Left renal pelvis (tissue), 4 donors: ENCODE data around the gene KIF9. TPM values are rescaled to one million over a fixed set of nuclear protein-coding genes. Genes with fewer than 3 reads are reported as not detected.
"Not testable (repeated sequence)": the region's sequence is repeated elsewhere in the genome, so short reads cannot be mapped to it uniquely, and the experiment has no call there.

Source experiments
- DNase-seq, 4 donors: peaks; one replicate each; pipeline ENCODE4 v3.0.0-alpha.2; 2013; ENCODE audit warnings: low read depth in 4 of 4, low spot score in 3 of 4
- polyA plus RNA-seq, 4 donors: library from polyadenylated mRNA; unstranded; fragments of 120-200 nt; gene quantifications; one replicate each; pipeline ENCODE4 v1.2.1, GENCODE V29; 2013; ENCODE audit not compliant: insufficient read length in 4 of 4

The KIF9 gene
- polyA plus RNA-seq, 4 donors: 7.6 to 23.5 (median 21.9) TPM

DNA sequence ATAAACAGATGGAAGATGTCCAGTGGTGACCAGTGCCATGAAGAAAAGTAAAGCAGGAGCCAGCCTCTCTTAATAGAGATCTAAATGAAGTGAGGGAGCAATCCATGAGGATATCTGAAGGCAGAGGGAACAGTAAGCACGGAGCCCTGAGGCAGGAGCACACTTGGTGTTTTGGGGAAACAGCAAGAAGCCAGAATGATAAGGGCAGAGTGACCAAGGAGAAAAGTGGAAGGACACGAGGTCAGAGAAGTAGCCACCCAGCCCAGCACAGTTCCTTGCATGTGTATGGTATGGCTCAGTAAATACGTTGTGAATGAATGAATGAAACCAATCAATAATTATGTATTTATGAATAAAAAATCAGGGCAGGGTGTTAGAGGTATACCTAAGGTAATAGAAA, 11.8 kb upstream of the KIF9 start:
- no peak for DNase-seq

DNA sequence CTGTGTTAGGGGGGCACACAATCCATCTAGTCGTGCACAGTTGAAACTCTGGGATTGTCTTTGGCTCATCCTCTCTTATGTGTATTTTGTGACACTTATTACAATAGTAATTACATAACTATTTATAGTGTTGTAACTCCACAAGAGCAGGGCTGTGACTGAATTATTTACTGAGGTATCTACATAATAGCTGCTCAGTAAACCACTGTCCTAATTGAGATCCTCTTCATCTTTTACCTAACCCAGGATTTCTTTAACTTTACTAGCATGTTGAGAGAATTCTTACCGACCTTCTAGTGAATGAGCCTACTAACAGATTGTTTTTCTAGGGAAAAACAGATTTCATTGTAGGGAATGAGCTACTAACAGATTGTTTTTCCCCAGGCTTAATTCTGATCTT, 11.2 kb upstream of the KIF9 start:
- no peak for DNase-seq

DNA sequence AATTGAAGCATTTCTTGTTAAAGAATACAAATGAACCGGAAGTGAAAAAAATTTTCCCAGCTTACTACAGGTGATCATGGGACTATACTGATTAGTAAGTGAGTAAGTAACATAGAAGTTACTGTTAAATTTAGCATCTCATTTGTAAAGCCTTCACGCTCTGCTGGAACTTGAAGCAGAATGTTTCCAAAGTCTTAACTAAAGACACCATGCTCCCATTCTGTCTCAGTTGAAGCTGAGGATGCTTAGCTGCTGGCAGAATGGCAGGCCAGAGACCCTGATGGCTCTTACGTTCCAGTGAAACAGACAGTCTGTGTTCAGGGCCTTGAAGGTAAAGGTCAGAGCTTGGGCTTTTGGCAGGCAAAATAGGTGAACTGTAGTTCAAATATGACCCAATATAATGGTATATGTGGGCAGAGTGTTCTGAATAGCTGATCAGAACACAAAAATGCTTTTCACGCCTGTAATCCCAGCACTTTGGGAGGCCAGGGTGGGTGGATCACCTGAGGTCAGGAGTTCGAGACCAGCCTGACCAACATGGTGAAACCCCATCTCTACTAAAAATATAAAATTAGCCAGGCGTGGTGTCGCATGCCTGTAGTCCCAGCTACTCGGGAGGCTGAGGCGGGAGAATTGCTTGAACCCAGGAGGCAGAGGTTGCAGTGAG, 9.3 kb upstream of the KIF9 start:
- not testable (repeated sequence) for DNase-seq

- DNase-seq: no peak
These were observed 8.7 kb upstream of the KIF9 start for GRCh38 chr3:47291158-47291753.

DNA sequence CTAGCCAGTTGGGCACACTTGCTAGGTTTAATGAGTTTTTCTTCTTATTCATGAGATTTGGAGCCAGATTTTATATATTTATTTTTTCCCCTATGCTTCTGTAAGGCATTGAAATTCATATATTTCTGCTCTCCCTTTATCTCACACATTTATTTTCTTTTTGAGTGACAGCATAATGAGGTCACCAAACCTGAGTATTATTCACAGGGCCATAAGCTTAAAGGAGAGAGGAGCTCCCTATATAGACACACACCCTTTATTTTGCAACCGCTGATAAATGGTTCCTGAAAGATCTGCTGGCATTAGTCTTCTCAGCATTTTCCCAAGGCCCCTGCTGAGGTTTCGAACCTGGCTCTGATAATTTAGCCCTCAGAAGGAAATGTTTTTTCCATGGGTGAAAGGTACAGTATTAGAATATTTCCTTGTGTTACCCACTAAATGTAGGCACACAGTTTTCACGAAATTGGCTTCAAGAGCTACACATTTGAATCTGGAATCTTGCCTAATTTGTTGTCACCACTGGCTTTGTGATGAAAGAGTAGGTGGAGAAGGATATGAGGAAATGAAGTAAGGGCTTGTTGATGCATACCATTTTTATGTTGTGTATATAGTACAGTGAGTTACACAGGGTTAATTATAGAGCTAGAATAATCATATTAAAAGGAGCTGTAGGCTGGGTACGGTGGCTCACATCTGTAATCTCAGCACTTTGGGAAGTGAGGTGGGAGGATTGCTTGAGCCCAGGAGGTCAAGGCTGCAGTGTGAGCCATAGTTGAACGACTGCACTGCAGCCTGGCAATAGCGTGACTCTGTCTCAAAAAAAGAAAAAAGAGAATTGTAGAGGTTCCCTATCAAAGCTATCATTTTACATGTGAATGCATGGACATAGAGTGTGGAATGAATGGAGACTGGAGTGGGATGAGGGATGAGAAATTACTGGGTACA, 6.6 kb upstream of the KIF9 start:
- no peak for DNase-seq

GRCh38 chr3:47283591-47284364, 1.2 kb upstream of the KIF9 start:
- DNase-seq: no peak

DNA sequence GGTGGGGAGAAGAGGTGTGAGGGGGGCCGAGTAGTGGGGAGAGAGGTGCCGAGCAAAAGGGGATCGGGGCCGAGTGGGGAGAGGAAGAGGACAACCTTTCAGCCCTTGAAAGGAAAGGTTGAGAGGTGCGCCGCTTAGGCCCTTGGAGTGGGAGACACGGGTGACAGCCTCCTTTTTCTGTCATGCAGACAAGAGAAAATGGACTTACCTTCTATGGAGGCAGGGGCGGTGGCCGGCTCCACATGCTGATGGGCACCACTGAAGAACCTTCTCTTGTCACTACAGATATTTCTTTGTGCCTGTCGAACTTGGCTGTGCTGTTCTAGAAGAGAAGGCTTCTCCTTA, 566 bp upstream of the KIF9 start:
- no peak for DNase-seq

DNA sequence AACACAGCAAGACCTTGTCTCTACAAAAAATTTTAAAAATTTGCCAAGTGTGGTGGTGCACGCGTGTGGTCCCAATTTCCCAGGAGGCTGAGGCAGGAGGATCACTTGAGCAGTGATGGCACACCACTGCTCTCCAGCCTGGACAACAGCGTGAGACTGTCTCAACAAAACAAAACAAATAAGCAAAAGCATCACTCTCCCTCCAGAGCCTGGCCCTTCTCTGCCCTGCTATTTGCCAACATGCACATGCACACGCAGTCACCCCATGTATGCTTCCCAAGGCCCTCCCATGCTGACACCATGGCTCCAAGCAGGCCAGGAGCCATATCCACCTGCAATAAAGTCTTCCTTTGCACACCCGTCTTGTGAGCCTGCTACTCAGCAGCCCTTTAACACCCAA, 2.1 kb downstream of the KIF9 start:
- DNase-seq: no peak

DNA sequence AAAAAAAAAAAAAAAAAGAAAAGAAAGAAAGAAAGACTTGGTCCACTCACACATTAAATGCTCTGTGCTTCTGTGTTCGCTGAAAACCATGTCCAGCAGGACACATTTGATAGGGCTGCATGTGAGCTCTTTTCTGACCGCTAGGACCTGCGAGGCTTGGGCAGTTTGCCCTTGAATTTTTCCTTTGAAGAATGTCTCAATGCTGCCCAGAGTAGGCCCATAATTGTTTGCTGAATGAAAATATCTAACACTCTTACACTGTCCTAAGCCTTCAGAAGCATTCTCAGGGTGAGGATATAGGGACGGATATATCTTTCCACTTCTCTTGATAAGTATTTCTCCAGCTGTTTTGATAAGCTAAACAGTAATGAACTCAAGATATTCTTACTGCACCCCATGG, 6.0 kb downstream of the KIF9 start:
- no peak for DNase-seq

DNA sequence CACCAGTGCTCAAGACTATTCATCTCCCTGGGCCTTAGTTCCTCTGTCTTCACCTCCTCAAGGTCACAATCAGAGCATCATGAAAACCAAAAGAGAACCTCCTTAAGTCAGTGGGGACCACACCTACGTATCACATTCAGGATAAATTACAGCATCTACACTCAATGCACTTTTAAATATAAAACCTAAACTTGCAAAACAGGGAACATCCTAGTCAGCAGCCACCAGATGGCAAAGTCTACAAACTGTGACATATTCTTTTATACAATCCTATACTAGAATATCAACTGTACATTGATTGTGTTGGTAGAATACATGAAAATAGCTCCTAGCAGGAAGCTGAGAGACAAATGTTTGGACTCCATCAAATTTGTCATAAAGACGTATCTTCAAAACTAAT, 7.9 kb downstream of the KIF9 start:
- no peak for DNase-seq

- no peak for DNase-seq
These were observed 9.0 kb downstream of the KIF9 start for GRCh38 chr3:47273564-47273963.

GRCh38 chr3:47270526-47270925, 12.1 kb downstream of the KIF9 start:
- DNase-seq: no peak

DNA sequence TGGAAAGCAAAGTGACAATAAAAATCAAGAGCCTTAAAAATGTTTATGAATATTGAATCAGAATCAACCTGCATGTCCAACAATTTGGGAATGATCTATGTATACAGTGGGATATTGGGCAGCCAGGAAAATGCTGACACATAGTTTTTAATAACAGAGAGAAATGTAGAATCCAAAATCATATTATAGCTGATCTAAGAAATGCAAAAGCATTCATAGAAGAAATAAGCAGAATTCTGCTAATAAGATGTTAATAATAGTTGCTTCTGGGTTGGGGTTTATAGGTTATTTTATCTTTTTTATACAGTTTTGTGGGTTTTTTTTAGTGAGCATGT, 15.1 kb downstream of the KIF9 start:
- no peak for DNase-seq

DNA sequence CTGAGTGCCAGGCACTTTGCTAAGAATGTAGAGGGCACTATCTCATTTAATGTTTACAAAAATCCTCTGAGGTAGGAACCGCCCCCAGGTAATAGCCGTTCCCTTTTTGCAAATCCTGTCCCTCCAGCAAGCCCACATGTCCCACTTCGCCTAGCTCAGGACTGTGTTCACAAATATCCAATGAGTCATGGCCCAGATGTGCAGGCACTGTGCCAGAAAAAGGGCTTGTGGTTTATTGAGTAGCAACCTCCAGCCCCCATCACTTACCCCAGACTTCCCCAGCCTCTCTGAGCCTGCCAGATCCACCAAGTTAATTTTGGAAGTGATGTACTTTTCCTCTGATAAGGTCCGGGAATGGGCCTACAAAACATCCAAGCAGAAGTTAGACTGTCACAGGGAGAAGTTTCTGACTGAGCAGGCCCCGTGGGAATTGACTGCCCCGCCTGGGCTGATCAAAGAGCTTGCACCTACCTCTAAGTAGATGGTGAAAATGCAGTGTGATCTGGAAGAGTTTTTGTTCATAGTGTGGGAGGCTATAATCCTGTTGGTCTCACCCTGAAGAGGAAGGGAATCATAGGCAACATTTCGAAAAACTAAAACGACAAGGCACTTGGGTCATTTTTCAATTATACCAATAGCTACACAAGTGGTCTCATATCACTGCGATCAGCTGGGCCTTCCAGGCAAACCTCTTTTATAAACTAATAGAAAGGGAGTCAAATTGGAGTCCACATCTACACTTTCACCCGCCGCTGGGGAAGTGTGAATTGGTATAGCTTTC, 15.7 kb downstream of the KIF9 start:
- DNase-seq: no peak

DNA sequence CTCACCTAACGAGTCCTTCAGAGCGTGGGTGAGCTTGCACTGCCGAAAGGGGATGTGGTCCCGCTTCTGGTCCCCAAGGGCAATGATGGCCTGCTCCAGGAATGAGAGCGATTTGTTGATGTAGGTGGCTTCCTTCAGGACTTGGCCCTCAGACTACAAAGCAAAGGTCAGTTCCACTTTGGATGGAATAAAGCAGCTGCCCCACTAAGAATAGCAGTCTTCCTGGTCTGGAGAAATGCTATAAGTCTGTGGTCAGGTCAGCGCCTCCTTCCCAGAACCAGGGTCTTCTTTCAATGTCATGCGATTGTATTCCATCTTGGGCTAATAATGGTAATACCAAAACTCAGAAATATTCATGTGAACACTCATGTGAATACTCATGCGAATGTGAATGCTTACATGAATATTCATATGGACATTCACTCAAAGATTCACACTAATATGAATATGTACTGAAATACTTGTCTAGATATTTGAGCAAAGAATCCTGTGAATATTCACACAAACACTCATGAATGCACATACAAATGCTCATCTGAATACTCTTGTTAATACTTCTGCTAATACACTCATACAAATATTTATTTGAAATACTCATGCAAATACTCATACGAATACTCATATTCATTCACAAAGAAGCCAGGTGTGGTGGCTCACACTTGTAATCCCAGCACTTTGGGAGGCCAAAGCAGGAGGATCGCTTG, 16.7 kb downstream of the KIF9 start:
- no peak for DNase-seq

- DNase-seq: no peak
These were observed 17.6 kb downstream of the KIF9 start for GRCh38 chr3:47265008-47265407.

GRCh38 chr3:47261301-47261700, 21.3 kb downstream of the KIF9 start:
- DNase-seq: no peak

DNA sequence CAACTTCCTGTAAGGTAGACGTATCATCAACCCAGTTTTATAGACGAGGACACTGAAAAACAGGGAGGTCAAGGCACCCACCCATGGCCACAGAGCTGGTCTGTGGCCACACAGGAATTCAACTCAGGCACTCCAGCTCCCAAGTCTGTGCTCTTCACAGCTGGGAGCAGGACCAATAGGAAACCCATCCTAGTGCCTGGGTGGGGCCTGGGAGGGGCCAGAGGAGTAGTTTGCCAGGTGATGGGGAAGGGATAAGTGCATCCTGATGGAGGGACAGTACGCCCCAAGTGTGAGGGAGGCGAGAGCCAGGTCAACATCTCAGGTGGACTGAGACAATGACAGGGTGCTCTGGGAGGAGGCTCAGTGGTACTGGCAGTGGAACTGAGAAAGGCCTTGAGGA, 22.0 kb downstream of the KIF9 start:
- DNase-seq: no peak

DNA sequence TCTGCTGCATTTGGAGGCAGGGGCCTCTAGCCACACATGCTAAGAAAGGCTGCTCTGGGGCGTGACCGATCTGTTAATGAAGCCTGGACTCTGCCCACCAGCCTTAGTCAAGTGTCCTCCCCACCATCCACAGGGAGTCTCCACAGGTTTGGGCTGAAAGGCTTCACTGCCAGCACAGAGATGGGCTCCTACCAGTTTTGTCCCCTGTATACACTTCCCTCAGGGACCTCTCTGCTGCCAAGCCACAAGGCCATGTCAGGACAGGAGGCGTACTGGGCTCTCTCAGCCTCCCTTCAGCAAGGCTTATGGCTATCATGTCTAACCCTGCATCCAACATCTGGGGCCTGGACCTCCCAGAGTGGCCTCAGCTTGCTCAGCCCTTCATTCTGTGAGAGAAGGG, 23.5 kb downstream of the KIF9 start:
- DNase-seq: no peak

DNA sequence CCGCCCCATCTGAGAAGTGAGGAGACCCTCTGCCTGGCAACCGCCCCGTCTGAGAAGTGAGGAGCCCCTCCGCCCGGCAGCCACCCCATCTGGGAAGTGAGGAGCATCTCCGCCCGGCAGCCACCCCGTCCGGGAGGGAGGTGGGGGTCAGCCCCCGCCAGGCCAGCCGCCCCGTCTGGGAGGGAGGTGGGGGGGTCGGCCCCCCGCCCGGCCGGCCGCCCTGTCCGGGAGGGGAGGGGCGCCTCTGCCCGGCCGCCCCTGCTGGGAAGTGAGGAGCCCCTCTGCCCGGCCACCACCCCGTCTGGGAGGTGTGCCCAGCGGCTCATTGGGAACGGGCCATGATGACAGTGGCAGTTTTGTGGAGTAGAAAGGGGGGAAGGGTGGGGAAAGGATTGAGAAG, 26.3 kb downstream of the KIF9 start:
- not testable (repeated sequence) for DNase-seq
